Omental fat pad (tissue), 4 donors: ENCODE data around the gene ORM1. TPM values are rescaled to one million over a fixed set of nuclear protein-coding genes. Genes with fewer than 3 reads are reported as not detected.

Experiments used
- ATAC-seq: fragments of 150-250 bp; one replicate; pipeline ENCODE4 v1.9.1; 2016; ENCODE audit warnings: mild to moderate bottlenecking, moderate library complexity; ENCODE audit not compliant: low FRiP score
- DNase-seq: peaks from one replicate; pipeline ENCODE4 v3.0.0-alpha.2; 2019; ENCODE audit warnings: low spot score
- total RNA-seq, 4 donors: library from RNA; depleted of rRNA; stranded (reverse); fragments of >200 nt; gene quantifications; one replicate each; pipeline ENCODE4 v1.1.0, GENCODE V29; 2016
- TF ChIP-seq, protein P1 (sequence below), 3 donors: fragments of 450-650 bp; IDR thresholded peaks; one replicate each; pipeline ENCODE4 v1.5.1; 2016 to 2017; ENCODE audit warnings: antibody characterized with exemption in 3 of 3, mild to moderate bottlenecking in 3 of 3, moderate library complexity in 2 of 3

Gene ORM1
- total RNA-seq, 4 donors from 2014 or later, result 0.65 to 5.4 (median 1.0) TPM; not detected in 1

DNA sequence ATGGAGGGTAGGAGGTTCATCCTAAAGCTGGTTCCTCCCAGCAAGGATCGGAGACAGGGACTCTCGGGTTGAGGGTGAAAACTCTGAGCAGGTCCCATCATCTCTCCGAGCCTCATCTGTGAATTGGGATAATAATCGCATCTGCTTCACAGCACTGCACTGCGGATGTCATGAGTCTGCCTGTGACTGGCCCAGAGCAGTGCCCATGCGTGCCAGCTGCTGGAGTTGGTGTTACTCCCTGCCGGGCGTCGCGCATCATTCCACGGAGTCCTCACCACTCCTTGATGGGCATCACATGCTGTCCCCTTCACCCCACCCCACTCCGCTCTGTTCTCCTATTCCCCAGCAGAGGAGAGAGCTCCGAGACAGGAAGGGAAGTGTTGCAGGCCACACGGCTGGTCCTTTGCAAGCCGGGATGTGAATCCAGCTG, 35.1 kb upstream of the ORM1 start:
- ATAC-seq (no peak), DNase-seq (peak; percentile 20)
- TF ChIP-seq, protein P1, sequence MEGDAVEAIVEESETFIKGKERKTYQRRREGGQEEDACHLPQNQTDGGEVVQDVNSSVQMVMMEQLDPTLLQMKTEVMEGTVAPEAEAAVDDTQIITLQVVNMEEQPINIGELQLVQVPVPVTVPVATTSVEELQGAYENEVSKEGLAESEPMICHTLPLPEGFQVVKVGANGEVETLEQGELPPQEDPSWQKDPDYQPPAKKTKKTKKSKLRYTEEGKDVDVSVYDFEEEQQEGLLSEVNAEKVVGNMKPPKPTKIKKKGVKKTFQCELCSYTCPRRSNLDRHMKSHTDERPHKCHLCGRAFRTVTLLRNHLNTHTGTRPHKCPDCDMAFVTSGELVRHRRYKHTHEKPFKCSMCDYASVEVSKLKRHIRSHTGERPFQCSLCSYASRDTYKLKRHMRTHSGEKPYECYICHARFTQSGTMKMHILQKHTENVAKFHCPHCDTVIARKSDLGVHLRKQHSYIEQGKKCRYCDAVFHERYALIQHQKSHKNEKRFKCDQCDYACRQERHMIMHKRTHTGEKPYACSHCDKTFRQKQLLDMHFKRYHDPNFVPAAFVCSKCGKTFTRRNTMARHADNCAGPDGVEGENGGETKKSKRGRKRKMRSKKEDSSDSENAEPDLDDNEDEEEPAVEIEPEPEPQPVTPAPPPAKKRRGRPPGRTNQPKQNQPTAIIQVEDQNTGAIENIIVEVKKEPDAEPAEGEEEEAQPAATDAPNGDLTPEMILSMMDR (IDR thresholded peaks at IDR 0.05), result no peak

DNA sequence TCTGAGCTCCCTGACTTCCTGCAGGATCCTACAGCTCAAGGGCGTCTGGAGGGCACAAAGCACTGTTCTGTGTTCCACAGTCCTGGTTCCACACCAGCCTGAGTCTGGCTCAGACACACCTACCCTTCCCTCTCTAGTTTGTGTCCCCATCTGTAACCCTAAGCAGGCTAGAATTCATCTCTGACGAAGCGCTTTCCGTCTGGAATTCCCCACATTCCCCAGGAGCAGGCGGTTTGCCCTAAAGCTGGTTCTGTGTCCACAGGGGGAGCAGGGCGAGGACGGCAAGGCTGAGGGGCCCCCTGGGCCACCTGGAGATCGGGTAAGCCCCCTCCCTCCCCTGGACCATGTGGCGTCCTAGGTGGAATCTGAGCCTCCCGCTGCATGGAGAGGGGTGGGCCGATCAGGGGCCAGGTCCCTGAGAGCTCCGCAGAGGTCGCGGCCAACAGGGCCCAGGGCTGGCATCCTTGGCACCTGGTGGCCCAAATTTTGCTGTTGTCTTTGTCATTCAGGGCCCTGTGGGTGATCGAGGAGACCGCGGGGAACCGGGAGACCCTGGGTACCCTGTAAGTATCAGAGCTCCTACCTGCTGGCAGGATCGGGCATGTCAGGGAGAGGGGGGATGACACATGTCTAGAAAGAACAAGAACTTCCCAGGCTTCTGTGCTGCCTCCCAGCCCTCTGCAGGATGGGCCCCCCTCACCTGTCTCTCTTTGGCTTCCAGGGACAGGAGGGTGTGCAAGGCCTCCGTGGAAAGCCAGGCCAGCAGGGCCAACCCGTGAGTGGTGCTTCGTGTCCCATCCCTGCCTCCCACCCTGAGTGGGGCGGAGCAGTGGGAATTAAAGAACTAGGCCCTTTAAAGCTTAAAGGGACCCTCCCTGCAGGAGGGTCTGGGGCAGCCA, 34.5 kb upstream of the ORM1 start:
- ATAC-seq, result no peak
- peak; percentile 18 for DNase-seq
- TF ChIP-seq, protein P1 (IDR thresholded peaks at IDR 0.05), result no peak

DNA sequence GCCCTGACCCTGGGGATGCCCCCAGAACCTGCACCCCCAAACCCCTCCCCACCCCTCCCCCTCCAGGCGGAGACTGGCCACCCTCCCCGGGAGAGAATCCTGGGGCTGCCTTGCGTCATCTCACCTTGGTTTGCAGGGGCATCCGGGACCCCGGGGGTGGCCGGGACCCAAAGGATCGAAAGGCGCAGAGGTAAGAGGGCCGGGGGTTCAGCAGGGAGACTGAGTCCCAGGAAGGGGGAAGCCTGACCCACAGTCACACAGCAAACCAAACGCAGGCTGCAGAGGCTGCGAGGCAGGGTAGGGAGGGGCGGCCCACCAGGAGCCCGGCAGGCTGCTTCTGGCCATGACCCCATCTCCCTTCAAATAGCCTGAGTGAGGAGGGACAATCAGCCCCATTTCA, 33.8 kb upstream of the ORM1 start:
- TF ChIP-seq, protein P1 (IDR thresholded peaks at IDR 0.05), result no peak
- DNase-seq, result no peak
- no peak for ATAC-seq

GRCh38 chr9:114289571-114290481, 33.1 kb upstream of the ORM1 start:
- TF ChIP-seq, protein P1 (IDR thresholded peaks at IDR 0.05), result no peak
- DNase-seq (no peak), ATAC-seq (no peak)

DNA sequence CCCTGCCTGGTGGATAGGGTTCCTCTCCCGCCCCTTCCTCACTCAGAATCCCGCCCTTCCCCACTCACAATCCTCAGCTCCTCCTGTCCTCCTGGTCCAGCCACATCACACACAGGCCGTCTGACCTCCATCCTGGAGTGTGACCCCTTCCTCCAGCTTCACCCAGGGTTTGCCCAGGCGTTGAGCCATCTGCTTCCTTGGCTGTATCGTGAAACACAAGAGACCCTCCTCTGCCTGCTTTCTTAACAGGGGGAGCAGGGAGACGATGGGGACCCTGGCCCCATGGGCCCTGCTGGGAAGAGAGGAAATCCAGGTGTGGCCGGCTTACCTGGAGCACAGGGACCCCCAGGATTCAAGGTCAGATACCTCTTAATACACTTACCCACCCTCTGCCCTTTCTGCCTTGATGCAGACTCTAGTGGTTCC, 32.3 kb upstream of the ORM1 start:
- peak; percentile 7 for DNase-seq
- no peak for ATAC-seq

DNA sequence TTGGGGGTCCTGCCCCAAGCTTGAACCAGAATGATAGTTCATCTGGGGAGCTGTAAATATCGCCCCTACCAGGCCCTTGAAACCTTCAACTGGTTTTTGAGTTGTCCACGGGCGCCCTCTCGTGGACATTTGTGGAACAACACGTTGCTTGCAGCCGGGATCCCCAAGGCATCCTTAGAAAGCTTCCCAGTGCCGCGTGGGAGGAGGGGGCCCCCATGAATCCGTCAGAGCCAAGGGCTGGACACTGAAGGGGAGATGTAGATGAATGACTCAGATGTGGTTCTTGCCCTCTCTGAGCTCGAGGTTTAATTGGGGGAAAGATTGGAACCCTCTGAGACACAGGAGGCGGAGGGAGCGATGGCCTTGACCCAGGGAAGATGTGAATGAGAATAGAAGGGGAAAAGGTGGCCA, 31.8 kb upstream of the ORM1 start:
- TF ChIP-seq, protein P1 (IDR thresholded peaks at IDR 0.05), result peak in 1 of 3 donors; percentile 85
- DNase-seq (peak; percentile 90), ATAC-seq (peak; percentile 35)

More for the DNA sequence above, 32.3 kb upstream of the ORM1 start:
- TF ChIP-seq, protein P1 (IDR thresholded peaks at IDR 0.05), result no peak
